Activated B cell treated with CpG ODN at 0.5 μM for 24 hours (primary cell): ENCODE measurements around the gene NCKAP1. TPM values are rescaled to one million over a fixed set of nuclear protein-coding genes. Genes with fewer than 3 reads are reported as not detected.

Source experiments
- ATAC-seq: fragments of 200-7000 bp; cut with Tn5 transposase; one replicate; pipeline ENCODE4 v1.10.0; 2021; ENCODE audit warnings: low read depth, mild to moderate bottlenecking, moderate library complexity
- CTCF ChIA-PET: fragments of 350-600 bp; sonication (Branson Sonifier 250); formaldehyde crosslinking; loops from one replicate; lab custom pipeline; 2021; ENCODE audit warnings: antibody characterized with exemption; lab: Charles Lee
- POLR2A ChIA-PET: fragments of 350-600 bp; sonication (Branson Sonifier 250); formaldehyde crosslinking; loops from one replicate; lab custom pipeline; 2021; ENCODE audit warnings: antibody characterized with exemption; lab: Charles Lee
- DNase-seq: peaks from one replicate; pipeline ENCODE4 v3.0.0; 2022
- H3K27ac Mint-ChIP-seq: one replicate; pipeline ENCODE4 v1.8.0; 2020; ENCODE audit warnings: mixed read lengths
- H3K27me3 Mint-ChIP-seq: one replicate; pipeline ENCODE4 v1.8.0; 2021; ENCODE audit warnings: mixed read lengths
- H3K36me3 Mint-ChIP-seq: one replicate; pipeline ENCODE4 v1.8.0; 2021; ENCODE audit warnings: low read depth, mixed read lengths
- H3K4me1 Mint-ChIP-seq: one replicate; pipeline ENCODE4 v1.8.0; 2021; ENCODE audit warnings: mixed read lengths
- H3K4me3 Mint-ChIP-seq: one replicate; pipeline ENCODE4 v1.8.0; 2020; ENCODE audit warnings: mild to moderate bottlenecking, mixed read lengths
- H3K9me3 Mint-ChIP-seq: one replicate; pipeline ENCODE4 v1.8.0; 2020; ENCODE audit warnings: mixed read lengths
- CTCF ChIP-seq: fragments of 200-600 bp; IDR thresholded peaks from one replicate; pipeline ENCODE4 v1.8.0; 2022; ENCODE audit warnings: antibody characterized with exemption, mild to moderate bottlenecking
- intact Hi-C: fragments of 100-400 bp; cut with micrococcal nuclease; formaldehyde crosslinking; loops from one replicate; pipeline ENCODE4 v1.15.1; 2024
- total RNA-seq: library from RNA; stranded (reverse); gene quantifications from 2 replicates; pipeline ENCODE4 v1.2.3, GENCODE V29; 2022

The NCKAP1 gene
- total RNA-seq, 1 donor from 2014 or later, result not detected

GRCh38 chr2:182941121-182941722 lies 97.0 kb downstream of the NCKAP1 start:
- no peak for TF ChIP-seq CTCF
- H3K4me3 Mint-ChIP-seq, result no peak overlapping the region
- no peaks in the 10 kb centered on the region for H3K9me3 Mint-ChIP-seq

GRCh38 chr2:182937870-182938269 lies 100.4 kb downstream of the NCKAP1 start:
- H3K9me3 Mint-ChIP-seq, result no peaks in the 10 kb centered on the region
- no peak overlapping the region for H3K4me3 Mint-ChIP-seq
- no peak overlapping the region for H3K27ac Mint-ChIP-seq
- DNase-seq (no peak), ATAC-seq (no peak)
- intact Hi-C loops, result no loop called here
- H3K27me3 Mint-ChIP-seq, result peaks cover 2% of the 10 kb centered on the region
- no peaks in the 10 kb centered on the region for H3K4me1 Mint-ChIP-seq
- CTCF ChIA-PET, result no interaction called here
- H3K36me3 Mint-ChIP-seq, result no peaks in the 10 kb centered on the region
- POLR2A ChIA-PET, result no interaction called here
- TF ChIP-seq CTCF, result no peak

More at GRCh38 chr2:182941121-182941722, 97.0 kb downstream of the NCKAP1 start:
- POLR2A ChIA-PET, result no interaction called here
- ATAC-seq (no peak), DNase-seq (no peak)
- no peaks in the 10 kb centered on the region for H3K27me3 Mint-ChIP-seq
- no peaks in the 10 kb centered on the region for H3K36me3 Mint-ChIP-seq
- intact Hi-C loops, result no loop called here
- H3K27ac Mint-ChIP-seq, result no peak overlapping the region
- no peaks in the 10 kb centered on the region for H3K4me1 Mint-ChIP-seq
- CTCF ChIA-PET, result interaction anchor here (0.8 kb wide), 1 partner anchor 18 kb away, joined by 3 read pairs; no protein-coding TSS in a partner anchor

DNA sequence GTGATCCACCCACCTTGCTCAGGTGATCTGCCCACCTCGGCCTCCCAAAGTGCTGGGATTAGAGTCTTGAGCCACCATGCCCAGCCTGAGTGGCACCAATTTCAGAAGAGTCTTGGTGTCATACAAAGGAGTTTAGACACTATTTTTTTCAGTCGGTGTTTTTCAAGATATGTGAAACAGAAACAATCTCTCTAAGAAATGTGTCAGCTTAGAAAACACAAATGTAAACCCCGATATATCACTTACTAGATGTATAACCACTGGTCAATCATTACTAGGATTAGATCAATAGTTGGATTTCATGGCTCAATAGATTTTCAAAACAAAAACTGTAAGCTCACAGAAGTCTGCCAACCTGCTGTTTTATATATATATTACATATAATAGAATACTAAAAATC lies 104.6 kb downstream of the NCKAP1 start:
- intact Hi-C loops, result no loop called here
- POLR2A ChIA-PET, result no interaction called here
- no peaks in the 10 kb centered on the region for H3K9me3 Mint-ChIP-seq
- no peak overlapping the region for H3K4me3 Mint-ChIP-seq
- ATAC-seq, result no peak
- peaks cover 2% of the 10 kb centered on the region for H3K27me3 Mint-ChIP-seq
- CTCF ChIA-PET, result no interaction called here
- DNase-seq, result no peak
- no peak for TF ChIP-seq CTCF
- no peak overlapping the region for H3K27ac Mint-ChIP-seq
- H3K4me1 Mint-ChIP-seq, result no peaks in the 10 kb centered on the region
- no peaks in the 10 kb centered on the region for H3K36me3 Mint-ChIP-seq

DNA sequence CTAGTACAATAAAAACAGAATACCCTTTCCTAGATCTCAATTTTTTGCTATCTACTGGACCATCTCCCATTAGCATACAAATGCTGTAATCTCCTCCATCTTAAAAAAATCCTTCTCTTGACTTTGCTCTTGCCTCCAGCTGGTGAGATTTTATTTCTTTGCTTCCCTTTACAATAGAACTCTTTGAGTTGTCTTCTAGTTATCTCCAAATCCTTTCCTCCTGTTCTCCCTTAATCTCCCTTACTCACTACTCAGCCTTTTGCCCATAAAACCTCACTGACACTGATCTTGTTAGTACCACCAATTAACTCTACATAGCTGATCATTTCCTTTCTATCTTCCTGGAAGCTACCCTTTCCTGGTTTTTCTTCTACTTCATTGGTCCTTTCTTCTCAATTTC lies 108.3 kb downstream of the NCKAP1 start:
- ChIA-PET CTCF (no interaction called here), POLR2A (no interaction called here)
- Mint-ChIP-seq H3K9me3 (no peaks in the 10 kb centered on the region), H3K27ac (no peak overlapping the region), H3K27me3 (peaks cover 2% of the 10 kb centered on the region), H3K4me1 (no peaks in the 10 kb centered on the region), H3K36me3 (no peaks in the 10 kb centered on the region), H3K4me3 (no peak overlapping the region)
- intact Hi-C loops, result no loop called here
- no peak for TF ChIP-seq CTCF
- no peak for DNase-seq
- no peak for ATAC-seq

DNA sequence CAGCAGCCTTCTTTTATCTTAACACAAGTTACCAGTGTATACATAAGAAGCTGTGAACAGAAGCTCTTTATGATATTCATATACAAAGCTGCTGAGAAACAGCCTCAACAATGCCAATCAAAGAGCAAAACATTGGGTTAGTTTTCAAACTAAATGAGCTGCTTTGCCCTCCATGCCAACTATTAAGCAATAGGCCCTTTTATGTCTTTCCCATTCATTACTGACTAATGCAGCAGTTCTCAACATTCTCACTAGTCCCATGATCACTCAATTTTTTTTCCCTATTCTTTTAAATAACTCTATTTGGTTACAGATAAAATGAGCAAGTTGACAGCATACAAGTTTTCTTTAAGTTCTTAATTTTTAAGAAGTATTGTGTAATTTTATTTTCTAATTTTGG lies 114.0 kb downstream of the NCKAP1 start:
- no peak for ATAC-seq
- no peaks in the 10 kb centered on the region for H3K36me3 Mint-ChIP-seq
- ChIA-PET CTCF (no interaction called here), POLR2A (no interaction called here)
- no peak overlapping the region for H3K27ac Mint-ChIP-seq
- H3K4me1 Mint-ChIP-seq, result no peaks in the 10 kb centered on the region
- no peak for TF ChIP-seq CTCF
- no peaks in the 10 kb centered on the region for H3K27me3 Mint-ChIP-seq
- intact Hi-C loops, result no loop called here
- DNase-seq, result no peak
- no peaks in the 10 kb centered on the region for H3K9me3 Mint-ChIP-seq
- no peak overlapping the region for H3K4me3 Mint-ChIP-seq
